ENCODE measurements around the gene GNB2. TPM values are rescaled to one million over a fixed set of nuclear protein-coding genes. Genes with fewer than 3 reads are reported as not detected.

GNB2 gene
- total and polyA plus RNA-seq, 2 of the 13 experiments (the other 11 are each of a cell fraction or from before 2014, with no cell fraction given), result 48.3 to 67.1 TPM

- Histone ChIP-seq H3K4me3 (replicated peaks in 1 of 3; ENCODE audit: insufficient read depth in 1 of 3, low read depth in 2 of 3, low read length in 3 of 3) (no peak overlapping the region), H2AFZ (ENCODE audit: low read length) (no peak overlapping the region), H3K79me2 (ENCODE audit: insufficient read depth, low read length) (no peaks in the 10 kb centered on the region), H3K27me3 (ENCODE audit: control insufficient read depth in 1 of 2, insufficient read depth in 2 of 2, low read length in 2 of 2) (peaks cover 0 to 4% of the 10 kb centered on the region in 2 experiments; a peak in 4 of 5 replicates), H3K4me2 (ENCODE audit: low read depth, low read length) (no peak overlapping the region), H3K27ac (ENCODE audit: extremely low read length, insufficient read depth, low read length) (no peak overlapping the region), H3K4me1 (ENCODE audit: insufficient read depth, low read length) (peaks cover under 1% of the 10 kb centered on the region; the same call in 1 of the 2 replicates), H3K36me3 (replicated peaks in 1 of 2; ENCODE audit: control insufficient read depth in 1 of 2, insufficient read depth in 2 of 2, low read length in 2 of 2) (no peaks in the 10 kb centered on the region), H3K9ac (ENCODE audit: insufficient read depth, low read depth, low read length) (no peak overlapping the region), H4K20me1 (ENCODE audit: insufficient read depth, low read length) (no peaks in the 10 kb centered on the region), H3K9me3 (ENCODE audit: low read length) (no peaks in the 10 kb centered on the region)
- DNase-seq (ENCODE audit: low spot score), result no peak
- POLR2A ChIA-PET, result no interaction called here
- TF ChIP-seq POGZ (CRISPR knock-in tag; IDR thresholded peaks at IDR 0.05) (no peak), ATF7 (IDR thresholded peaks at IDR 0.05) (peak; percentile 94), ATF7 (CRISPR knock-in tag; IDR thresholded peaks at IDR 0.05) (no peak), CREB1 (IDR thresholded peaks at IDR 0.05) (peak; percentile 86), CREB1 (CRISPR knock-in tag; IDR thresholded peaks at IDR 0.05) (no peak)
- CTCF ChIA-PET (ENCODE audit: low intra/inter-chr PET ratio, low total read pairs), result no interaction called here
- intact Hi-C loops (cut with micrococcal nuclease; ENCODE audit: unreplicated experiment) (no loop called here), in situ Hi-C loops (cut with HindIII; ENCODE audit: extremely low pct_ligation_motif_present, low pct_unique_long_range_greater_than_20kb) (no loop called here)
- 51% methylated on average over 16 of the region's 16 CpGs for WGBS (ENCODE audit: low lambda C conversion rate)
- no peak for FAIRE-seq
- no peak for ATAC-seq
- BruUV-seq (replicated peaks), result no TSS peak
Measured at GRCh38 chr7:100667331-100668068, 6.0 kb upstream of the GNB2 start.

- POLR2A ChIA-PET, result no interaction called here
- Histone ChIP-seq H3K4me3 (replicated peaks in 1 of 3; ENCODE audit: insufficient read depth in 1 of 3, low read depth in 2 of 3, low read length in 3 of 3) (no peak overlapping the region), H3K27ac (ENCODE audit: extremely low read length, insufficient read depth, low read length) (no peak overlapping the region), H3K9ac (ENCODE audit: insufficient read depth, low read depth, low read length) (no peak overlapping the region), H3K9me3 (ENCODE audit: low read length) (no peaks in the 10 kb centered on the region), H3K36me3 (replicated peaks in 1 of 2; ENCODE audit: control insufficient read depth in 1 of 2, insufficient read depth in 2 of 2, low read length in 2 of 2) (no peaks in the 10 kb centered on the region), H3K4me1 (ENCODE audit: insufficient read depth, low read length) (peaks cover 6% of the 10 kb centered on the region; the same call in 1 of the 2 replicates), H2AFZ (ENCODE audit: low read length) (no peak overlapping the region), H3K27me3 (ENCODE audit: control insufficient read depth in 1 of 2, insufficient read depth in 2 of 2, low read length in 2 of 2) (peaks cover 0 to 4% of the 10 kb centered on the region in 2 experiments; a peak in 4 of 5 replicates), H4K20me1 (ENCODE audit: insufficient read depth, low read length) (no peaks in the 10 kb centered on the region), H3K79me2 (ENCODE audit: insufficient read depth, low read length) (no peaks in the 10 kb centered on the region), H3K4me2 (ENCODE audit: low read depth, low read length) (no peak overlapping the region)
- in situ Hi-C loops (cut with HindIII; ENCODE audit: extremely low pct_ligation_motif_present, low pct_unique_long_range_greater_than_20kb), result no loop called here
- 25% methylated on average over 2 of the region's 2 CpGs for WGBS (ENCODE audit: low lambda C conversion rate)
- no TSS peak for BruUV-seq (replicated peaks)
- no peak for FAIRE-seq
- no peak for ATAC-seq
- no peak for TF ChIP-seq ZNF253 (CRISPR knock-in tag; IDR thresholded peaks at IDR 0.05; ENCODE audit: borderline replicate concordance)
- no peak for TF ChIP-seq ATF7 (IDR thresholded peaks at IDR 0.05)
- no peak for TF ChIP-seq ATF7 (CRISPR knock-in tag; IDR thresholded peaks at IDR 0.05)
- no peak for TF ChIP-seq ZSCAN12 (CRISPR knock-in tag; IDR thresholded peaks at IDR 0.05)
- TF ChIP-seq ATRX (CRISPR knock-in tag; IDR thresholded peaks at IDR 0.05; ENCODE audit: borderline replicate concordance), result no peak
- TF ChIP-seq MTF2 (CRISPR knock-in tag; IDR thresholded peaks at IDR 0.05; ENCODE audit: borderline replicate concordance), result no peak
- TF ChIP-seq RAD51 (IDR thresholded peaks at IDR 0.05; ENCODE audit: borderline replicate concordance), result no peak
- TF ChIP-seq THAP7 (CRISPR knock-in tag; IDR thresholded peaks at IDR 0.05), result no peak
- no peak for TF ChIP-seq RAD21 (CRISPR knock-in tag; IDR thresholded peaks at IDR 0.05)
- TF ChIP-seq ZNF224 (CRISPR knock-in tag; IDR thresholded peaks at IDR 0.05), result no peak
- TF ChIP-seq ZFP91 (CRISPR knock-in tag; IDR thresholded peaks at IDR 0.05; ENCODE audit: borderline replicate concordance), result no peak
- TF ChIP-seq KLF13 (CRISPR knock-in tag; IDR thresholded peaks at IDR 0.05), result no peak
- no peak for TF ChIP-seq ZNF280B (CRISPR knock-in tag; IDR thresholded peaks at IDR 0.05; ENCODE audit: borderline replicate concordance)
- no peak for DNase-seq (ENCODE audit: low spot score)
- CTCF ChIA-PET (ENCODE audit: low intra/inter-chr PET ratio, low total read pairs), result no interaction called here
- intact Hi-C loops (cut with micrococcal nuclease; ENCODE audit: unreplicated experiment), result no loop called here
Measured at GRCh38 chr7:100668069-100668449, 5.5 kb upstream of the GNB2 start.
